Stimulated activated effector memory CD8-positive, alpha-beta T cell treated with anti-CD3 and anti-CD28 coated beads, Interleukin-12 subunit alpha, Interleukin-12 subunit beta, amount 100 ng/mL, for 72 hours (primary cell): Measurements from ENCODE around the gene BRD3OS.
"Not testable (repeated sequence)": the region's sequence is repeated elsewhere in the genome, so short reads cannot be mapped to it uniquely, and the experiment has no call there.

Experiments
- ATAC-seq: fragments of 150-1000 bp; cut with Tn5 transposase; 2 replicates; pipeline ENCODE4 v1.10.0; 2021
- DNase-seq, 2 donors: peaks; one replicate each; pipeline ENCODE4 v3.0.0; 2021 to 2022; ENCODE audit warnings: low spot score in 2 of 2
- H3K27ac Mint-ChIP-seq: one replicate; pipeline ENCODE4 v1.8.0; 2022; ENCODE audit warnings: mild to moderate bottlenecking, mixed read lengths
- H3K36me3 Mint-ChIP-seq: one replicate; pipeline ENCODE4 v1.8.0; 2022; ENCODE audit warnings: mild to moderate bottlenecking, mixed read lengths
- H3K4me1 Mint-ChIP-seq: one replicate; pipeline ENCODE4 v1.8.0; 2022; ENCODE audit warnings: mixed read lengths
- H3K4me3 Mint-ChIP-seq: one replicate; pipeline ENCODE4 v1.8.0; 2022; ENCODE audit warnings: mild to moderate bottlenecking, mixed read lengths
- H3K9me3 Mint-ChIP-seq: one replicate; pipeline ENCODE4 v1.8.0; 2022; ENCODE audit warnings: mixed read lengths

The BRD3OS gene

DNA sequence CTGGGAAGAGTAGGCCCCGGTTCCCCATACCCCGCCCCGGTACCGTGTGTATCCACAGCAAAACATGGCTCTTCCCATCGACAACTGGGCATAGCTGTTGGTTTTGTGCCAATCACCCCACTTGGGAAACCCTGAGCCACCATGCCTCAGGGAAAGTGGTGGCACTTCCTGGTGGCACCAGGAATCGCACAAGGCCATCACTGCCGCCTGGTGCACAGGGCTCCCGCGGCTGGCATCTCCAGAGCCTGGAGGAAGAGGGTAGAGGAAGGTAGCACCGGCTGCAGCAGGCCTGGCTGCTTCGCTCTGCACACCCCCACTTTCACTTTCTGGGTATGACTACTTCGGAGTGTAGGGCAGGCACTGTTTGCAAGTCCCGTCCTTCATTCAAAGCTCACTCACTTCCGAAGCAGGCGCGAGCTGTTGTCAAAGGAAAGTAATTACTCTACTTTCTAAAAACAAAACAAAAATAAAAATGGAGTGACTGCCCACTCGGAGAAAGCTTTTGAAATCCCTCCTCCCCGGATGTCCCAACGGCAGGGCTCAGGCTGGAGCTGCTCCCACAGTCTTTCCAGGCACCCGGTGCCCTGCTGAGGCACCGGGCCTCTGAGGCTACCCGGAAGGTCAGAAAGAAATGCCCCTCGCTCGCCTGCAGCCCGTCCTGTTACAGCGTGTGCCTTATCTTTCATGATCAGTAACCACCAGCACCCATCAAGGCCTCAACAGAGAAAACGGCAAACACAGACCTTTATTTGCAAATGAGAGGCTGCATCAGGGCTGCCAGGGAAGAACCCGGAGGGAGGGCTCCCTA lies 40.5 kb downstream of the BRD3OS start:
- peak overlapping the region; percentile 74 for H3K27ac Mint-ChIP-seq
- no peaks in the 10 kb centered on the region for H3K36me3 Mint-ChIP-seq
- ATAC-seq = peak; percentile 66
- peaks cover 48% of the 10 kb centered on the region for H3K4me1 Mint-ChIP-seq
- DNase-seq = peak in 1 of 2 donors; percentile 80
- H3K4me3 Mint-ChIP-seq = peak overlapping the region; percentile 83
- H3K9me3 Mint-ChIP-seq = no peaks in the 10 kb centered on the region

- H3K4me3 Mint-ChIP-seq = peak overlapping the region; percentile 83
- no peak for DNase-seq
- peak overlapping the region; percentile 74 for H3K27ac Mint-ChIP-seq
- no peaks in the 10 kb centered on the region for H3K36me3 Mint-ChIP-seq
- H3K4me1 Mint-ChIP-seq = peaks cover 41% of the 10 kb centered on the region
- ATAC-seq = no peak
- H3K9me3 Mint-ChIP-seq = no peaks in the 10 kb centered on the region
Observed at GRCh38 chr9:134066526-134066912, 41.2 kb downstream of the BRD3OS start.

DNA sequence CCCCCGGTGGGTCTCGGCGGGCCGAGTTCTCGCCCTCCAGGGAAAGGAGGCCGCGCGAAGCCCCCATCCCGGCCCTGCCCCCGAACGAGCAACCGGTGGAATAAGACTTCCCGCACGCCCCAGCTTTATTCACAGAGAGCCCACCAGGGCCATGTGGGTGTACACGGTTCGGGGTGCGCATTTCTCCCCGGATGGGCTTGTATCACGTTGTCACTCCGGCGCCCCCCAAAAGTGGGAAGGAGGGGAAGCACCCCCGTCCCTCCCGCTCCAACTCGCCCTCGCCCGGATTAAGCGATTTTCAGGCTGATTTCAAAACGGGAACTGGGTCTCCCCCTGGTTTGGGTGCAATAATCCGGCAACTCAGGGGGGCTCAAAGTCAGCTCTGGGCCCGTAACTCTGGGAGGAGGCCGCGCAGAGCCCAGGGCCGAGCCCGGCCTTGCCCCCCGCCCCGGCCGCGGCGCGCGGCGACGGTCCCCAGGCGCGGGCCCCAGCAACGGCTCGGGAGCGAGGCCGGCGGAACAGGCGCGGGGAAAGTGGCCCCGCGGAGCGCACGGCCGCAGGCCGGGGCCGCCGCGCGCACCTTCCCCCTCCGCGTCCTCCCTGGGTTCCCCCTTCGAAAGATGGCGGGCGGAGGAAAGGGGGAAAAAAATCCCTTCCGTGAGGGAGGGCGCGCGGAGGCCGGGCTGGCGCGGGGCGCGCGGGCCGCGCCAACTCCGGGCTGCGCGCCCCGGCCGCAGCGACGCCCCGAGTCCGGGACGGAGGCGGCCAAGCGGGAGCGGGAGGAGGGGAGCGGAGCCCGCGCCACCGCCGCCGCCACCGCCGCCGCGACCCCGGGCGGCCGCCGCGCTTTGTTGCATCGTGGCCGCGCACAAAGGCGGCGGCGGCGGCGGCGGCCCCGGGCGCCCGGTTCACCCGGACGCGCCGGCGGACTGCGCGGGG lies 41.9 kb downstream of the BRD3OS start:
- Mint-ChIP-seq H3K9me3 (no peaks in the 10 kb centered on the region), H3K4me1 (peaks cover 38% of the 10 kb centered on the region), H3K4me3 (peak overlapping the region; percentile 83), H3K36me3 (no peaks in the 10 kb centered on the region), H3K27ac (no peak overlapping the region)
- ATAC-seq = peak; percentile 1
- DNase-seq = no peak

DNA sequence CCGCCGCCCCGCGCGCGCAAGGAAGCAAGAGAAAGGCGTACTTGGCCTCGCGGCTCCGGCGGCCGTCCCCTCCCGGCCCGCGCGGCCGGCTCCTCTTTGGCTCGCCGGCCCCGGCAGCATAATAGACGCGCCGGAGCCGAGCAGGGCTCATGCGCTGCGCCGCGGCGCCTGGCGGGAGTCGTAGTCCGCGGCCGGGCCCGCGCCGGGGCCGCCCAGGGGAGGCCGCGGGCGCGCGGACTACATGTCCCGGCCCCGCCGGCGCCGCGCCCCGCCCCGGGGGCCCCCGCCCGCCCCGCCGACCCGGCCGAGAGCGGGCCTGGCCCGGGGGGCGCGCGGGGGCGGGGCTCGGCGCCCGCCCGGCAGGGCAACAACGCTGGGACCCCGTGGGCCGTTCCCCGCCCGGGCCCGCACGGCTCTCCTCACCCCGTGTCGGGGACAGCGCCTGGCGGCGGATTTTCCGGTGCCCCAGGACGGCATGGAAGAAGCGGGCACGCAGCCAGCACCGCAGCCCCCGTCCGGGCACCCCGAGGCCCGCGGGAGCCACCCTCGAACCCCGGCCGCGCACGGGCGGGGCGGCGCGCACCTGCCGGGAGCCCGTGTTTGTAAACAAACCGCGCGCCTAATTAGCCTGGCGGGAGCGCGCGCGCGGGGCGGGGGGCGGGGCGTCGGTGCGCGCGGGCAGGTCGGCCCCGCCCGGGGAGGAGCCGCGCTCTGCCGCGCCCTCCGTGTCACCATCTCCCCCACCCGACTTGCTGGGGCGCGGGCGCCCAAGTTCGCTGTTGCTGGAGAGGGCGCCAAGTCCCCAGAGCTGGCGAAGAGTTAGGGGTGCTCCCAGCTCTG lies 42.8 kb downstream of the BRD3OS start, which contains the start of gene BRD3:
TSS of gene BRD3 (minus strand) at position 123 of the 840 bp plus-strand sequence. CDS start 14,549 bp downstream, outside the sequence.
- DNase-seq = peak; percentile 71 to 88
- H3K27ac Mint-ChIP-seq = peak within 1 kb of the TSS; percentile 67
- H3K36me3 Mint-ChIP-seq = no peaks in the 10 kb centered on the region
- H3K4me1 Mint-ChIP-seq = peaks cover 29% of the 10 kb centered on the region
- peak within 1 kb of the TSS; percentile 83 for H3K4me3 Mint-ChIP-seq
- H3K9me3 Mint-ChIP-seq = no peaks in the 10 kb centered on the region
- ATAC-seq = peak; percentile 91

GRCh38 chr9:134068744-134069479 lies 43.6 kb downstream of the BRD3OS start:
- Mint-ChIP-seq H3K4me1 (peaks cover 23% of the 10 kb centered on the region), H3K9me3 (no peaks in the 10 kb centered on the region), H3K4me3 (peak overlapping the region; percentile 76), H3K27ac (peak overlapping the region; percentile 67), H3K36me3 (no peaks in the 10 kb centered on the region)
- ATAC-seq (no peak), DNase-seq (no peak)

DNA sequence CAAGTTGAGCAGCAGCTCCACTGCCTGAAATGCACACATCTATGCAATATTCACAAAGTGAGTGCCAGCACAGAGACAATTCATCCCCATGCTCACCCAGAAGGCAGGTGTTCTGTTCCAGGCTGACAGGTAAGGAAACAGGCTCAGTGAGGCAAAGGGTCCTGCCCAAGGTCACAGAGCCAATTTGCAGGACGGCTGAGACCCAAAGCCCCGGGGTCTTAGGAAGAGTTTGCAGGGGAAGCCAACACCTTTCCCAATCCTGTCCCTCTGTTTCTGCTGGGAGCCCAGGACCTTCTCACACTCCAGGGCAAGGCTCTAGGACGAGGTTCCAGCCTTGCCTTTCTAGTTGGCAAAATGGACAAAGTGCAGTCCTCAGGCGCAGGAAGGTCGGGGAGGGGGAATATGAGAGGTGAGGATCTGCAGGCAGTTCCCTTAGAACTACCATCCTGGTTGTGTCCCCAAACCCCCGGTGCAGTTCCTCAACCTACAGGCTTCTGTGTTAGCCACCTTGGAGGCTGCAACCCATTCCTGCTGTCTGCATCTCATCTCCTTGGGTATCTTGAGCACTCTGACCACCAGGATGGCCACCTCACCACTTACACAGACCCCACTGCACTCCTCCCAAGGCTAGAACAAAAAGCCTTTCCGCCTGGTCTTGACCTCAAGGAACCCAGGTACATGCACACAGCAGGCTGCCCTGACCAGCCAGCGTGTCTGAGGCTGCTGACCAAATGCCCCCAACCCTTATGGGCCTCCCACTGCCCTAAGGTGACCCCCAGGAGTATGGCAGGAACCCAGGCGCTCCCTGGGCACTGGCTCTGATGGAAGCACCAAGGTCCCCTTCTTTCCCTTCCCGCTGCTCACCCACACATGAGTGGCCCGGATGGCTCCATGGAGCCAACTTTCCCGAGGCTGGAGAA lies 44.5 kb downstream of the BRD3OS start:
- Mint-ChIP-seq H3K4me3 (peak overlapping the region; percentile 76), H3K27ac (peak overlapping the region; percentile 67), H3K4me1 (peaks cover 20% of the 10 kb centered on the region), H3K9me3 (no peaks in the 10 kb centered on the region), H3K36me3 (no peaks in the 10 kb centered on the region)
- DNase-seq = no peak
- ATAC-seq = no peak

- Mint-ChIP-seq H3K4me3 (no peak overlapping the region), H3K4me1 (peaks cover 6% of the 10 kb centered on the region), H3K9me3 (no peaks in the 10 kb centered on the region), H3K36me3 (no peaks in the 10 kb centered on the region), H3K27ac (no peak overlapping the region)
- ATAC-seq (no peak), DNase-seq (no peak)
Observed at GRCh38 chr9:134071149-134071548, 45.9 kb downstream of the BRD3OS start.

GRCh38 chr9:134072683-134073082 lies 47.4 kb downstream of the BRD3OS start:
- ATAC-seq = not testable (repeated sequence)

DNA sequence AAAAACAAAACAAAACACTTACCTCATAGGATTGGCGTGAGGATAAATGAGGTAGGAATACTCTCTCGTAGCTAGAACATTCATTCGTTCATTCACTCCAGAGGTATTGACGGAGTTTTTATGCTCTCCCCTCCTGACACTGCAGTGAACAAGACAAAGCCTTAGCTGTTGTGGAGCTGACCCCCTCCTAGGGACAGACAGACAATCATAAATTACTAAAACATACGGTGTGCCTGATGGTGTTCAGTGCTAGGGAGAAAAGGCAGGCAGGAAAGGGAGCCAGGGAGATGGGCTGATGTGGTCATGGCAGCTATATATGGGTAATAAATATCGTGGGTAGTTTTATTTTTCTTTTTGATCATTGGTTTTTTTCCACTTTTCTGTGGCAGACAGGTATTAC lies 48.2 kb downstream of the BRD3OS start:
- Mint-ChIP-seq H3K27ac (no peak overlapping the region), H3K4me1 (no peaks in the 10 kb centered on the region), H3K4me3 (no peak overlapping the region), H3K36me3 (no peaks in the 10 kb centered on the region), H3K9me3 (peaks cover 6% of the 10 kb centered on the region)
- no peak for ATAC-seq
- no peak for DNase-seq

More at GRCh38 chr9:134072683-134073082, 47.4 kb downstream of the BRD3OS start:
- H3K36me3 Mint-ChIP-seq, H3K27ac Mint-ChIP-seq, H3K9me3 Mint-ChIP-seq, H3K4me1 Mint-ChIP-seq, DNase-seq, H3K4me3 Mint-ChIP-seq: not testable (repeated sequence)

GRCh38 chr9:134075689-134076088 lies 50.4 kb downstream of the BRD3OS start:
- H3K27ac Mint-ChIP-seq, H3K4me1 Mint-ChIP-seq, ATAC-seq, DNase-seq, H3K36me3 Mint-ChIP-seq, H3K9me3 Mint-ChIP-seq, H3K4me3 Mint-ChIP-seq: not testable (repeated sequence)

GRCh38 chr9:134076644-134077043 lies 51.4 kb downstream of the BRD3OS start:
- H3K36me3 Mint-ChIP-seq = no peaks in the 10 kb centered on the region
- DNase-seq (no peak), ATAC-seq (no peak)
- no peak overlapping the region for H3K4me3 Mint-ChIP-seq
- no peaks in the 10 kb centered on the region for H3K4me1 Mint-ChIP-seq
- no peak overlapping the region for H3K27ac Mint-ChIP-seq
- peaks cover 6% of the 10 kb centered on the region for H3K9me3 Mint-ChIP-seq
